ENCODE data around the gene EN2.

The EN2 gene

DNA sequence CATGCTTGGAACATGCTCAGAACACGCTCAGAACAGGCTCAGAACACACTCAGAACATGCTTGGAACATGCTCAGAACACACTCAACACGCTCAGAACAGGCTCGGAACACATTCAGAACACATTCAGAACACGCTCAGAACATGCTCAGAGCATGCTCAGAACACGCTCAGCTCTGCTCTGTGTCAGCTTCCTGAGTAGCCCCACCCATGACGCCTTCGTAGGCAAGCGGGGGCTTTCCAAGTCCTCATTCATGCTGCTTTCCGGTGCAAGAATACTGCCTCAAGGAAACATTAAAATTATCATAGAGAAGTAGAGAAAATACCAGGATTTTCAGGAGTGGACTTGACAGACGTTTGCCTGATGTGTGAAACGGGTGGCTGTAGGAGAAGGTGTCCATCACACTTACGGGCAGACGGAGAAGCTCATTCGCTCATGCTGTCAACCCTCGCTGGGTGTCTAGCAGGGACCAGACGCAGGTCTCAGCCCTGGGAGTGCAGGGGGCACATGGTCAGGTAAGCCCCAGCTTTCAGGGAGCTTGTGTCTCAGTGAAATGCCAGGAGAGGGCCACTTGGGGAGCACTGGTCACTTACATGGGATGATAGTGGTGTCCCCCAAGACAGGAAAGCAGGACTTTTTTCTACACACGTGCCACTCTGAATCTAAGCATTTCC lies 24.7 kb downstream of the EN2 start:
- 59 to 60% methylated on average over 13 to 17 of the region's 17 CpGs for WGBS, 2 experiments (ENCODE audit: insufficient coverage in 2 of 2)
- Histone ChIP-seq H3K4me3 (ENCODE audit: extremely low read depth, insufficient read depth, low read length, poor library complexity, severe bottlenecking) (no peak overlapping the region), H3K9me3 (ENCODE audit: control insufficient read depth, low read length) (no peaks in the 10 kb centered on the region), H3K4me1 (ENCODE audit: control insufficient read depth, insufficient read depth, low read length, poor library complexity, severe bottlenecking) (no peaks in the 10 kb centered on the region), H3K36me3 (ENCODE audit: control insufficient read depth, insufficient read depth, low read length) (no peaks in the 10 kb centered on the region), H3K27ac (ENCODE audit: low read depth, low read length, severe bottlenecking) (no peak overlapping the region)

DNA sequence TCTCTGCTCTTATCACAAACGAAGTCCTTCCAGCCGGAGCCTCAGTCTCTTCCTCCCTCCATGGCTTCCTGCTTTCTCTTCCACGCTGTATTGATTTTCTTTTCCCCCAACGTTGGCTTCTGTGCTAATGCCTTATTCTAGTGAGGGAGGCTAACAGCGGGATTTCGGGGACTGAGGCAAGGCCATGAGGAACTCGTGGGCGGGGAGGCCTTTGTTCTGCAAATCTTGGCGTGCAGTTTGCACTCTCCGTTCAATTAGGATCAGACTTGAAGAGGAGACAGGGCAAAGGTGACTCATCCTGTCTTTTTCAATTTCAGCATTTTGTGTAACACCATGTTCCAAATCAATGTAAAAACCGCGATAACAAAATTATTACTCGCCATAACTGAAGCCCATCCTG lies 25.3 kb downstream of the EN2 start:
- Histone ChIP-seq H3K4me3 (ENCODE audit: extremely low read depth, insufficient read depth, low read length, poor library complexity, severe bottlenecking) (no peak overlapping the region), H3K9me3 (ENCODE audit: control insufficient read depth, low read length) (no peaks in the 10 kb centered on the region), H3K27ac (ENCODE audit: low read depth, low read length, severe bottlenecking) (no peak overlapping the region), H3K36me3 (ENCODE audit: control insufficient read depth, insufficient read depth, low read length) (no peaks in the 10 kb centered on the region), H3K4me1 (ENCODE audit: control insufficient read depth, insufficient read depth, low read length, poor library complexity, severe bottlenecking) (no peaks in the 10 kb centered on the region)
- 6 to 28% methylated on average over 5 to 8 of the region's 13 CpGs for WGBS, 2 experiments (ENCODE audit: insufficient coverage in 2 of 2)

DNA sequence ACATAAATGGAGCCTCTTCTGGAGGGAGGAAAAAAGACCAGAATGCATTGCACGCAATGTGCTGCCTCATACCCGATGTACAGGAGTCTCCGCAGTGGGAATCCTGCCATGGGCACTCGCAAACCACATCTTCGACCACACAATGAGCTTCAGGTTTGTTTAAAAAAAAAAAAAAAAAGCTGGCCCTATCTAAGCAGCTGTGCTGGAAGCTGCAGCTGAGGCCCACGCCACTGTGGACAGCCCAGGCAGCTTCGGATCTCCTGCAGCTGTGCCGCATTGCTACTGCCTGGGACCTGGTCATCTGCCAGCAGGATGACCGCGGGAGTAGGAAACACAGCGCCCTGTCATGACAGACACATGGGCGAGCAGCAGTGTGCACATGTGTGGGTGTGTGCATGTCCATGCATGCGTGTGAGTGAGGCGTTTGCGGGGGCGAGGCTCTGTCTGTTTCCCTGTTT lies 26.0 kb downstream of the EN2 start:
- H3K27ac ChIP-seq (ENCODE audit: low read depth, low read length, severe bottlenecking), result no peak overlapping the region
- no peak overlapping the region for H3K4me3 ChIP-seq (ENCODE audit: extremely low read depth, insufficient read depth, low read length, poor library complexity, severe bottlenecking)
- 62 to 79% methylated on average over 10 to 14 of the region's 16 CpGs for WGBS, 2 experiments (ENCODE audit: insufficient coverage in 2 of 2)
- no peaks in the 10 kb centered on the region for H3K36me3 ChIP-seq (ENCODE audit: control insufficient read depth, insufficient read depth, low read length)
- H3K9me3 ChIP-seq (ENCODE audit: control insufficient read depth, low read length), result no peaks in the 10 kb centered on the region
- H3K4me1 ChIP-seq (ENCODE audit: control insufficient read depth, insufficient read depth, low read length, poor library complexity, severe bottlenecking), result no peaks in the 10 kb centered on the region

DNA sequence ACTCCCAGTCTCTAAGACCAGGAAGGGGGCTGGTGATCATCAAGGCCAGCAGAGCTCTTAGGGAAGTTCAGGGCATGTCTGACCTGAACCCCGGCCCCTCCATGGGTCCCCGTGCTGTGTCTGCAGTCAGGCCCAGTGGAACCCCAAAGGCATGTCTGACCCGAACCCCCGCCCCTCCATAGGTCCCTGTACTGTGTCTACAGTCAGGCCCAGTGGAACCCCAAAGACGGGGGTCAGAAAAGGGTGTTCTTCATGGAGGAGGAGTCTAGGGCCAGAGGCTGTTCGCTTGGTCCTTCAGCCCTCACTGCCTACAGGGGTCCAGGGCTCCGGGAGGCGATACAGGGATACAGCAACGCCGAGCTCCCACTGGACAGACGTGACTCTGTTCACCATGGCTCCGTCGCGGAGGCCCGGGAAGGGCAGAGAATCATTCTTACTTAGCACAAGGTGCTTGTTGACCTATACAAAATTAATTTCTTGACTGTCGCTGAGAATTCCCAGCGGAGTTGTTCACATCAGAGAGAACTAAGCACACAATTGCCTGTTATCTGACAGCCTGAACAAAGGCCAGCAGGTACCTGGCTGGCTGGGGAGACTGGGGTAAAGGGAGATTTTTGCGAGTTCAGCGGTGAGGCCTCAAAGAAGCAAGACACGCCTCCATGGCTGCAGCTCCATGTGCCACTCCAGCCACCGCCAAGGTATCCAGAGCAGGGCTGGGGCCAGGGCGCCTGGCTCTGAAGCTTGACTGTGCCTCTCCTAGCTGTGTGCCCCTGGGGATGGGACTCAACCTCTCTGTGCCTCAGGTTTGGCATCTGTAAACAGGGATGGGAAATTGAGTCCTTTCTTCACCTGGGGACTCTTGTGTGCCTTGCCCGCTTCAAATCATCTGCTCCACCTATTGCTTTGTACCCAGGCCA lies 26.8 kb downstream of the EN2 start:
- H3K27ac ChIP-seq (ENCODE audit: low read depth, low read length, severe bottlenecking), result no peak overlapping the region
- WGBS, 2 experiments (ENCODE audit: insufficient coverage in 2 of 2), result 90 to 93% methylated on average over 21 to 23 of the region's 23 CpGs
- no peaks in the 10 kb centered on the region for H3K9me3 ChIP-seq (ENCODE audit: control insufficient read depth, low read length)
- no peaks in the 10 kb centered on the region for H3K4me1 ChIP-seq (ENCODE audit: control insufficient read depth, insufficient read depth, low read length, poor library complexity, severe bottlenecking)
- no peaks in the 10 kb centered on the region for H3K36me3 ChIP-seq (ENCODE audit: control insufficient read depth, insufficient read depth, low read length)
- no peak overlapping the region for H3K4me3 ChIP-seq (ENCODE audit: extremely low read depth, insufficient read depth, low read length, poor library complexity, severe bottlenecking)

DNA sequence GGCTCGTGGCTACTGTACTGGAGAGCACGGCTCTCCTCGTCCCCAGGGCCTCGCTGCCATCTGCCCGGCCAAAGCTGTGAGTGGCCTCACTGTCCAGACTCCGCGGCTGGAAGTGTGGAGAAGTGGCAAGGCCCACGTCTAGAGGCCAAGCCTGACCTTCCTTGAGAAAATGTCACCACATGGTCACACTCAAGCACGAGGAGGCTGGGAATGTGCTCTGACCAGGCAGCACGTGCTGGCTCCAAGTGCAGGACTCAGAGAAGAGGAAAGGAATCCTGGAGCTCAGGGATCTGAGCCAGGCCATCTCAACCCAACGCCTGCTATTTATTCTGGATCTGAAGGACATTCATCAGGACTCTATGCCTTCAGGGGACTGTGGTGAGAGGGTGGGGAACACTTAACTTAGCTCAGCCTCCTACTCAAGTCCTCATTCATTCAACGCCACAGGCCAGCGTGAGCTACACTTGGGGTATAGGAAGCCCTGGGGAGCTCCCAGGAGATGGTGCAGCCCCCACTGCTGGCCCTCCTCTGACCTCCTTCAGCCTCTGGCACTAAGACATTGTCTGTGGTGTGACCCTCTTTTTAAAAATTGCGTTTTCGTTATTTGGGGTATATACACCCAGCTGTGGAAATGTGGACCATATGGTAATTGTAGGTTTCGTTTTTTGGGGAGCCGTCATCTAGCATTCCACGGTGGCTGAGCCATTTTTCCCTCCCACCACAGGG lies 29.0 kb downstream of the EN2 start:
- WGBS, 2 experiments (ENCODE audit: insufficient coverage in 2 of 2), result 89 to 90% methylated on average over 14 to 16 of the region's 18 CpGs
- H3K36me3 ChIP-seq (ENCODE audit: control insufficient read depth, insufficient read depth, low read length), result no peaks in the 10 kb centered on the region
- no peaks in the 10 kb centered on the region for H3K9me3 ChIP-seq (ENCODE audit: control insufficient read depth, low read length)

DNA sequence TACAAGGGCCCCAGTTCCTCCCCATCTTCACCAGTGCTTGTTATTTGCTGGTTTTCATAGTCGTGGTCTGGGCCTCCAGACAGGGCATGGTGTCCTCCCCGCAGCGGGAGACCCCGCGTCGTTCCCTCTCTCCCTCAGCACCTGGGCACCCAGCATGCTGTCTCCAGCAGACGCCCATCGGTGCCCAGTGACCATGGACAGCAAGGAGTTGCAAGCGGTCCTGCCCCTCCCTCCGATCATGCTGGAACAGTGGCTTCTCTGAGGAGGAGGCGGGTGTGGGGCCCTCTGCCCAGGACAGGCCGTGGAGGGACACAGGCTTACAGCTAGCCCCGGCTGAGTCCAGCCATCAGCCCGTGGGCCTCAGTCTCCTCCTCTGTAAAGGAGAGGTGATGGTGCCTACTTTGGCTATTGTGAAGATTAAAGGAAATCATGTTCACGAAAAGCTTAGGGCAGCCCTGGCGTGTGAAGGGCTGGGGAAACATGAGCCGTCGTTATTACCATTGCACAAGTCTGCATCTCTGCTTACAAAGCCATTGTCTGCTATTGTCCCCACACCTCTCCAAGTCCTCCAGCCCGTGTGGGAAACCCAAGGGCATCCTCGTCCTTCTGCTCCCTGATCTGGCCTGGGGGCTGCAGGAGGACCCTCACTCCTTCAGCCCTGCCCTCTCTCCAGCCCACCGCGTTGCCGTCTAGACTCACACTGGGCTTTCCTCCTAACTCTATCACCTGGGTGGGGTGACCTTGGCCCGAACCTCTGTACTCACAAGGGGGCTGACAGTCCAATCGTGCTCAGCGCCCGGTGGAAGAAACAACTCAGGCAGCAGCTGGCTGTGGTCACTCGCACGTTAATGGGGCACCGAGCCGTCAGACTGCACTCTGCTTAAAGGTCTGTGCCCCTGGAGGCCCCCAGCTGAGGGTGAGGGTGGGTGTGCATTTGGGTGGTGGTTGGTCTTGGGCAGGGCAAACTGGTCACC lies 29.9 kb downstream of the EN2 start:
- 89 to 93% methylated on average over 25 to 27 of the region's 31 CpGs for WGBS, 2 experiments (ENCODE audit: insufficient coverage in 2 of 2)
- H3K36me3 ChIP-seq (ENCODE audit: control insufficient read depth, insufficient read depth, low read length), result no peaks in the 10 kb centered on the region
- no peak overlapping the region for H3K4me3 ChIP-seq (ENCODE audit: extremely low read depth, insufficient read depth, low read length, poor library complexity, severe bottlenecking)

More for the DNA sequence above, 29.0 kb downstream of the EN2 start:
- peaks cover 10% of the 10 kb centered on the region for H3K4me1 ChIP-seq (ENCODE audit: control insufficient read depth, insufficient read depth, low read length, poor library complexity, severe bottlenecking)
- H3K4me3 ChIP-seq (ENCODE audit: extremely low read depth, insufficient read depth, low read length, poor library complexity, severe bottlenecking), result no peak overlapping the region
- no peak overlapping the region for H3K27ac ChIP-seq (ENCODE audit: low read depth, low read length, severe bottlenecking)

DNA sequence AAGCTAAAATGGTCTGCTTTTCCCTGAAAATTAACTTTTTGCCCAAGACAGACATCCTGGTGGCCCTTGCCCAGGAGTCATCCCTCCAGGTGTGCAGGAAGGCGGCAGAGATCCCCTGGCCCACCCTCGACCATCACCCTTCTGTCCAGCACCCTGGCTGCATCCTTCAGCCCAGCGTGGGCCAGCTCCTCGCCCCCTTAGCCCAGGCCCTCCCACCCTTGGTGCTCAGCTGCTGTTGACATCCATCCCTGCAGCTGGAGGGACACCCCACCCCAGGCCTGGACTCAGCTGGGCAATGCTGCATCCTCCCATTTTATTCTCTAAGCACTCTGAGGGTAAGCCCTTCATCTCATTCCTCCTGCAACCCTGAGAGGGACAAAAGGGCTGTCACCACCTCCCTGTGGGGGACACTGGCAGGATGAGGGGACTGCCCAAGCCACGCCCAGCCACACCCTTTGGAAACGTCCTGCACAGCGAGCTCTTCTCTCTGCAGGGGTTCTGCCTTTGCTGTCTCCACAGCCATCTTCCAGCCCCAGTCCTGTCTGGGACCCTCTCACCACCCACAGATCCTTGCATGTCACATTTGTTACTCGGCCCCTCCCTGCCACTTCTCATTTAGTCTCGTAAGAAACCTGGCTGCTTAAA lies 30.7 kb downstream of the EN2 start:
- peaks cover 10% of the 10 kb centered on the region for H3K4me1 ChIP-seq (ENCODE audit: control insufficient read depth, insufficient read depth, low read length, poor library complexity, severe bottlenecking)
- no peak overlapping the region for H3K27ac ChIP-seq (ENCODE audit: low read depth, low read length, severe bottlenecking)
- WGBS, 2 experiments (ENCODE audit: insufficient coverage in 2 of 2), result 72% methylated on average over 8 to 9 of the region's 9 CpGs
- H3K9me3 ChIP-seq (ENCODE audit: control insufficient read depth, low read length), result no peaks in the 10 kb centered on the region
- no peaks in the 10 kb centered on the region for H3K36me3 ChIP-seq (ENCODE audit: control insufficient read depth, insufficient read depth, low read length)
- H3K4me3 ChIP-seq (ENCODE audit: extremely low read depth, insufficient read depth, low read length, poor library complexity, severe bottlenecking), result no peak overlapping the region

More for the DNA sequence above, 29.9 kb downstream of the EN2 start:
- peaks cover 10% of the 10 kb centered on the region for H3K4me1 ChIP-seq (ENCODE audit: control insufficient read depth, insufficient read depth, low read length, poor library complexity, severe bottlenecking)
- no peak overlapping the region for H3K27ac ChIP-seq (ENCODE audit: low read depth, low read length, severe bottlenecking)
- H3K9me3 ChIP-seq (ENCODE audit: control insufficient read depth, low read length), result no peaks in the 10 kb centered on the region

DNA sequence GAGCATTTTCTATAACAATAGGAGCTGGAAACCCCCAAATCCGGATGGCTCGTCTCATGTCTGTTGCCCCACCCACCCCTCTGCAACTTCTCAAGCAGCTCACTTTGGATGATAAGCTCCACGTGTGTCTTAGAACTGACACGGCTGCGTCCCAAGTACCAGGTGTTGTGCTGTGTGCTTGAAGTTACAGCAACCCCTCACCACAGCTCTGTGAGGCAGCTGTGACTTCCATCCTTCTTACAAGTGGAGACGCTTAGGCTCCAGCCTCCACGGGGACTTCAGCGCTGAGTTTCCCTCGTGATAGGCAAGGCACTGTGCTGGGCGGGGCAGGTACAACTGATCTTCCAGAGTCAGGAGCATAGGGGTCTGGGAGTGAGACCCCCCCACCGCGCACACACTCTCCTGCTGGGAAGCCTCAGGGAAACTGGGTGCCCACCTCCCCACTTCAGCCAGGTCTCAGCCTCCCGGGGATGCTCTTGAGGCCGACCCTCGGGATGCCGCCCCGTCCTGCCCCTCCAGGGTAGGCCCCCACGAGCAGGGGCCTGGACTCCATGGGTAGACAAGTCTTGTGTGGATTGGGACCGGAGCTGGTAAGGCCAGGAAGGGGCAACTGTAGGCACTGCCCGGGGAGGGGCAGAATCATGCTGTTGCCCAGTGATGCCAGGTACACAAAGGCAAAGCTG lies 31.4 kb downstream of the EN2 start:
- Histone ChIP-seq H3K27ac (ENCODE audit: low read depth, low read length, severe bottlenecking) (no peak overlapping the region), H3K9me3 (ENCODE audit: control insufficient read depth, low read length) (no peaks in the 10 kb centered on the region), H3K4me3 (ENCODE audit: extremely low read depth, insufficient read depth, low read length, poor library complexity, severe bottlenecking) (no peak overlapping the region), H3K36me3 (ENCODE audit: control insufficient read depth, insufficient read depth, low read length) (no peaks in the 10 kb centered on the region), H3K4me1 (ENCODE audit: control insufficient read depth, insufficient read depth, low read length, poor library complexity, severe bottlenecking) (peaks cover 10% of the 10 kb centered on the region)
- WGBS, 2 experiments (ENCODE audit: insufficient coverage in 2 of 2), result 90 to 96% methylated on average over 16 to 20 of the region's 20 CpGs
